Measurements from ENCODE around the gene CCNY.

DNA sequence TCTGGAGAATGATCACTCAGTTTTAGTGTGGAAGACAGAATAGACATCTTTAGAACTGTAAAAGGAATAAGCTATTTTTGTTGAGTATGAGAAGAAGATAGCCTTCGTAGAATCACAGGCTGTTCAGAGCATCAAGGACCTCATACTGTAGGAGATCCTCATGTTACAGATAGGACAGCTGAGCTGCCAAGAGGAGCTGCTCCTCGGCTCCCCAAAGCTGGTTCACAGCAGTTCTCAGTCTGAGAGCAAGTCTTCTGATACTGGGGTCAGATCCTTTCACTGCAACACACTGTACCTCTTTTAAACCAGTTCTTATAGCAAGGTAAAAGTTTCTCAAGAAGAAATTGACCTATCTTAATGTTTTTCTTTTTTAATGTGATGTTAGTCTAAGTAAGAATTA is 17.1 kb downstream of the CCNY start:
- TF ChIP-seq POLR2A (IDR thresholded peaks at IDR 0.05; ENCODE audit: low read depth, low read length) (no peak), POLR2AphosphoS5 (IDR thresholded peaks at IDR 0.05; ENCODE audit: low read depth, low read length) (no peak)
